ENCODE measurements around the gene SEPTIN1. TPM values are rescaled to one million over a fixed set of nuclear protein-coding genes. Genes with fewer than 3 reads are reported as not detected.

SEPTIN1 gene
- total RNA-seq, 1 experiment from 2014 or later, result 3.4 TPM

DNA sequence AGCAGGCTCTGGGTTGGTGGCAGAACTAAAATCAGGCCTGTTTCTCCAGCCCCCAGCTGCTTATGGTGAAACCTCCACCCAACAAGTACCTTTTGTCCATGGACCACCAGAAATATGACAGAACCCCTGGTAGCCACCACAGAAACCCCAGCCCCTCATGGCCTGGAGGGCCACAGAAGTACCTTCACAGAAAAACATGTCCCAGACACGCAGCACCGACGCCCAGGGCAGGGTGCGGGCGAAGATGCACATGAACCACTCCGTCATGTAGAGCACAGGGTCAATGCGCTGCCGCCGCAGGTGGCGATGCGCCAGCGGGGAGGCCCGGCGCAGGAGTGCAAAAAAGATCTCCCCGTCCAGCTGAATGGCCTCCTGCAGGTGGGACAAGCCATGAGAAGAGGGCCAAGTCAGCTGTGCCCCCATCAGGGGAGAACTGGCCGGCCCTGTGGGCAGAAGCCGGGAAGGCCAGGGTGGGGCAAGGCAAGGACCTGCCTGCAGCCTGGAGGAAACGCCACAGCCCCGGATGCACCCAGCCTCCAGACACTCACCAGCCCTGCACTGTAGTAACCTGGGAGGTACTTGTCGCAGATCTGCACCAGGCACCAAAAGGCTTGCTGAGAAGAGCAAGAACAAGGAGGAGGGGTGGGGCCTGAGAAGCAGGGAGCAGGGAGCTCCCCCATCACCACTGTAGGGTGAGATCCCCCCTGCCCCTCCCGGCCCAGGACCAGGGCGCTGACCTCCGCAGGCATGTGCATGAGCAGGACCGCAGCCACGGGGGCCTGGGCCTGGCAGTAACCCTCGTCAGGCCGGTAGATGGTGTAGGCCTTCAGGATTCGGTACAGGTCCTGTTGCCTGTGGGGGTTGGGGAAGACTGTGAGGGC, 23.1 kb downstream of the SEPTIN1 start (continued):
- TF ChIP-seq, protein P1, sequence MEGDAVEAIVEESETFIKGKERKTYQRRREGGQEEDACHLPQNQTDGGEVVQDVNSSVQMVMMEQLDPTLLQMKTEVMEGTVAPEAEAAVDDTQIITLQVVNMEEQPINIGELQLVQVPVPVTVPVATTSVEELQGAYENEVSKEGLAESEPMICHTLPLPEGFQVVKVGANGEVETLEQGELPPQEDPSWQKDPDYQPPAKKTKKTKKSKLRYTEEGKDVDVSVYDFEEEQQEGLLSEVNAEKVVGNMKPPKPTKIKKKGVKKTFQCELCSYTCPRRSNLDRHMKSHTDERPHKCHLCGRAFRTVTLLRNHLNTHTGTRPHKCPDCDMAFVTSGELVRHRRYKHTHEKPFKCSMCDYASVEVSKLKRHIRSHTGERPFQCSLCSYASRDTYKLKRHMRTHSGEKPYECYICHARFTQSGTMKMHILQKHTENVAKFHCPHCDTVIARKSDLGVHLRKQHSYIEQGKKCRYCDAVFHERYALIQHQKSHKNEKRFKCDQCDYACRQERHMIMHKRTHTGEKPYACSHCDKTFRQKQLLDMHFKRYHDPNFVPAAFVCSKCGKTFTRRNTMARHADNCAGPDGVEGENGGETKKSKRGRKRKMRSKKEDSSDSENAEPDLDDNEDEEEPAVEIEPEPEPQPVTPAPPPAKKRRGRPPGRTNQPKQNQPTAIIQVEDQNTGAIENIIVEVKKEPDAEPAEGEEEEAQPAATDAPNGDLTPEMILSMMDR (IDR thresholded peaks at IDR 0.05 in 2 of 3, conservative IDR thresholded peaks at IDR 0.05 in 1 of 3; ENCODE audit: borderline replicate concordance in 1 of 3, insufficient read depth in 1 of 3, low read depth in 2 of 3, low read length in 2 of 3), result no peak
- TF ChIP-seq ZNF274 (IDR thresholded peaks at IDR 0.05; ENCODE audit: low read depth, low read length) (no peak), TCF7L2 (IDR thresholded peaks at IDR 0.05; ENCODE audit: borderline replicate concordance, extremely low read depth, insufficient read depth, insufficient read length) (no peak), JUND (IDR thresholded peaks at IDR 0.05) (no peak), POLR2AphosphoS5 (IDR thresholded peaks at IDR 0.05; ENCODE audit: low read depth, low read length) (no peak)

DNA sequence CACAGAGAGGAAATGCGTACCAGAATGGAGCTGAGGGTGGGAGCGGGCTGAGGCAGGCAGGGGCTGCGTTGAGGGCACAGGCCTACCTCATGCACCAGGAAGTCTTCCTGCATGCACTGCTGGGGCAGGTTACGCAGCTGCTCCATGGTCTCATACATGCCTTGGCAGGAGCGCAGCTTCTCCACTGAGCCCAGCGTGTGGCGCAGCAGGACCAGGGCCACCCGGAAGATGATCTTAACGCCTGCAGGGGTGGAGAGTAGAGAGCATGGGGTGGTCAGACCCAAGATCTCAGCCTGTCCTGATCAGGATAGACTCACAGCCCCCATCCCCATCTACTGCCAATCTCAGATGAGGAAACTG, 23.8 kb downstream of the SEPTIN1 start:
- H3K9me2 ChIP-seq (ENCODE audit: insufficient read depth), result no peaks in the 10 kb centered on the region
- H3K27me3 ChIP-seq (ENCODE audit: insufficient read depth, low read length), result no peaks in the 10 kb centered on the region
- H3K36me3 ChIP-seq (ENCODE audit: control insufficient read depth in 1 of 2, insufficient read depth in 2 of 2, low read length in 2 of 2), result peaks cover 11 to 30% of the 10 kb centered on the region in 2 experiments; a peak in 3 of 4 replicates
- ChIA-PET POLR2A (no interaction called here), RAD21 (ENCODE audit: low non-redundant PET in 1 of 2, low total read pairs in 2 of 2, uncharacterized antibody in 2 of 2, unreplicated experiment in 2 of 2) (no interaction called here), CTCF (no interaction called here)
- no peaks in the 10 kb centered on the region for H4K20me1 ChIP-seq (ENCODE audit: insufficient read depth)
- H3K4me3 ChIP-seq (replicated peaks in 1 of 2; ENCODE audit: low read depth in 1 of 2, low read length in 2 of 2), result no peak overlapping the region
- DNase-seq (ENCODE audit: low read depth, low spot score) (no peak), ATAC-seq (no peak)
- intact Hi-C loops (cut with micrococcal nuclease), result no loop called here
- H3K9me3 ChIP-seq (ENCODE audit: control insufficient read depth in 1 of 2, insufficient read depth in 1 of 2, low read depth in 1 of 2, low read length in 2 of 2), result no peaks in the 10 kb centered on the region
- BruUV-seq (replicated peaks), result no TSS peak
- H3K4me2 ChIP-seq (ENCODE audit: low read length), result no peak overlapping the region
- no peak overlapping the region; the same call in 1 of the 2 replicates for H3K27ac ChIP-seq (ENCODE audit: low read depth, low read length)
- peaks cover 18 to 30% of the 10 kb centered on the region in 2 experiments for H3K4me1 ChIP-seq (ENCODE audit: control insufficient read depth in 1 of 2, insufficient read depth in 2 of 2, low read length in 2 of 2)
- H2AFZ ChIP-seq (ENCODE audit: low read depth, low read length, poor library complexity, severe bottlenecking), result no peak overlapping the region
- peaks cover 50% of the 10 kb centered on the region for H3K79me2 ChIP-seq (ENCODE audit: insufficient read depth, low read length)
- no peak overlapping the region for H3K9ac ChIP-seq (ENCODE audit: low read length)
- no peak for TF ChIP-seq EGR1 (IDR thresholded peaks at IDR 0.05; ENCODE audit: low read depth)
- TF ChIP-seq CBX3 (IDR thresholded peaks at IDR 0.05; ENCODE audit: low read depth), result no peak
- no peak for TF ChIP-seq REST (IDR thresholded peaks at IDR 0.05; ENCODE audit: low read depth)
- no peak for TF ChIP-seq CEBPB (IDR thresholded peaks at IDR 0.05; ENCODE audit: low read depth)
- no peak for TF ChIP-seq YY1 (IDR thresholded peaks at IDR 0.05; ENCODE audit: extremely low read depth, insufficient replicate concordance, low read depth, low read length)
- TF ChIP-seq, protein P2, sequence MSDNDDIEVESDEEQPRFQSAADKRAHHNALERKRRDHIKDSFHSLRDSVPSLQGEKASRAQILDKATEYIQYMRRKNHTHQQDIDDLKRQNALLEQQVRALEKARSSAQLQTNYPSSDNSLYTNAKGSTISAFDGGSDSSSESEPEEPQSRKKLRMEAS (IDR thresholded peaks at IDR 0.05), result no peak
- TF ChIP-seq SRF (IDR thresholded peaks at IDR 0.05; ENCODE audit: low read depth), result no peak
- no peak for TF ChIP-seq ZNF274 (IDR thresholded peaks at IDR 0.05; ENCODE audit: low read depth, low read length)
- no peak for TF ChIP-seq FOSL1 (IDR thresholded peaks at IDR 0.05; ENCODE audit: low read depth)
- TF ChIP-seq, protein P3, sequence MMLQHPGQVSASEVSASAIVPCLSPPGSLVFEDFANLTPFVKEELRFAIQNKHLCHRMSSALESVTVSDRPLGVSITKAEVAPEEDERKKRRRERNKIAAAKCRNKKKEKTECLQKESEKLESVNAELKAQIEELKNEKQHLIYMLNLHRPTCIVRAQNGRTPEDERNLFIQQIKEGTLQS (IDR thresholded peaks at IDR 0.05), result no peak
- TF ChIP-seq ELF1 (IDR thresholded peaks at IDR 0.05; ENCODE audit: borderline replicate concordance, low read depth), result no peak
- TF ChIP-seq SIN3A (IDR thresholded peaks at IDR 0.05; ENCODE audit: low read depth), result no peak
- no peak for TF ChIP-seq POLR2A (IDR thresholded peaks at IDR 0.05; ENCODE audit: borderline replicate concordance, extremely low read depth, insufficient read depth, insufficient read length)
- no peak for TF ChIP-seq ZFX (IDR thresholded peaks at IDR 0.05)
- no peak for TF ChIP-seq EZH2 (IDR thresholded peaks at IDR 0.05)
- TF ChIP-seq JUND (IDR thresholded peaks at IDR 0.05), result no peak

All from HCT116 (cell line).